Fibroblast of mammary gland (primary cell): ENCODE measurements around the gene GGN.

ENCODE experiments used
- DNase-seq: peaks from one replicate; pipeline ENCODE4 v3.0.0-alpha.2; 2010; ENCODE audit warnings: low read depth
- H3K4me3 ChIP-seq: 2 replicates; pipeline ENCODE4 v1.5.1; 2011; ENCODE audit warnings: low read depth, mild to moderate bottlenecking, low read length, moderate library complexity; ENCODE audit not compliant: control insufficient read depth
- CTCF ChIP-seq: conservative IDR thresholded peaks from 2 replicates; pipeline ENCODE4 v1.5.1; 2011; ENCODE audit warnings: low read depth, low read length, inconsistent platforms; ENCODE audit not compliant: control insufficient read depth, insufficient read depth

GGN gene

GRCh38 chr19:38392707-38393308, 5.0 kb upstream of the GGN start:
- peak; percentile 61 for DNase-seq
- no peak overlapping the region for H3K4me3 ChIP-seq
- TF ChIP-seq CTCF: no peak

- TF ChIP-seq CTCF: no peak
- no peak for DNase-seq
- no peak overlapping the region for H3K4me3 ChIP-seq
Observed at GRCh38 chr19:38391911-38392464, 4.2 kb upstream of the GGN start.

DNA sequence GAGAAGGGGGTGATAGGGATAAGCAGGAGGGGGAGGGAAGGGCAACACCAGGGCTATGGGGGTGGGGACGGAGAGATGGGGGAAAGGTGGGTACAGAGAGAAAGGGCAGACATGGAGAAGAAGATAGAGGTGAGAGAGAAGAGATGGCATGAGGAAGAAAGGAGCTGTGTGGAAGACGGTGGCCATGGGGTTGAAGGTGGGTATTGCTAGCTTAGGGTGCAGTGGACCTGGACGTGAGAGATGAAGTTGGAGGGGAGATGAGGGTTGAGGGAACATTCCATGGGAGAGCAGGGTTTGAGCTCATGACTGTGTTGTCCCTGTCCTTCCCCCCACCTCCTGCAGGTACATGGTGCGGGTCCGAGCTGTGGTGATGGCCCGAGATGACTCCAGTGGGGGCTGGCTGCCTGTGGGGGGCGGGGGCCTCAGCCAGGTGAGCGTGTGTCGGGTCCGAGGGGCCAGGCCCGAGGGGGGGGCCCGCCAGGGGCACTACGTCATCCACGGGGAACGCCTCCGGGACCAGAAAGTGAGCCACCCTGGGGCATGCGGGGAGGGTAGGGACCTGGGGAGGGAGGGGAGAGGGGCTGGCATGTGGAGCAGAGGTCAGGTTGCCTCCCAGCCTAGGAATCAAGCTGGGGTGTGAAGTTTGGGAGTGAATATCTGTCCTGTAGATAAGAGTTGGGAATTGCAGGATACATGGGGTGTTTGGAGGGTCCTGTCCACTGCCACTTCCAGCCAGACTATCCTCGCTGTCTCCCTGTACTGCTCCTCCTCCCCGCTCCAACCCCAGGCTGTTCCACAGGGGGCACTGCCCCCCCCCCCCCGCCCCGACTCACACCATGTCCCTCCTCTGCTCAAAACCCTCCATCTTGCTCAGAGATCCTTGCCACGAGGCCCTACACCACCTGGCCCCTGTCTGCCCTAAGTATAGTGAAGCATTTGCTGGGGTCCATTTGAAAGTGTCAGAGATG, 2.4 kb upstream of the GGN start:
- TF ChIP-seq CTCF: no peak
- no peak for DNase-seq
- H3K4me3 ChIP-seq: peak overlapping the region; percentile 85

DNA sequence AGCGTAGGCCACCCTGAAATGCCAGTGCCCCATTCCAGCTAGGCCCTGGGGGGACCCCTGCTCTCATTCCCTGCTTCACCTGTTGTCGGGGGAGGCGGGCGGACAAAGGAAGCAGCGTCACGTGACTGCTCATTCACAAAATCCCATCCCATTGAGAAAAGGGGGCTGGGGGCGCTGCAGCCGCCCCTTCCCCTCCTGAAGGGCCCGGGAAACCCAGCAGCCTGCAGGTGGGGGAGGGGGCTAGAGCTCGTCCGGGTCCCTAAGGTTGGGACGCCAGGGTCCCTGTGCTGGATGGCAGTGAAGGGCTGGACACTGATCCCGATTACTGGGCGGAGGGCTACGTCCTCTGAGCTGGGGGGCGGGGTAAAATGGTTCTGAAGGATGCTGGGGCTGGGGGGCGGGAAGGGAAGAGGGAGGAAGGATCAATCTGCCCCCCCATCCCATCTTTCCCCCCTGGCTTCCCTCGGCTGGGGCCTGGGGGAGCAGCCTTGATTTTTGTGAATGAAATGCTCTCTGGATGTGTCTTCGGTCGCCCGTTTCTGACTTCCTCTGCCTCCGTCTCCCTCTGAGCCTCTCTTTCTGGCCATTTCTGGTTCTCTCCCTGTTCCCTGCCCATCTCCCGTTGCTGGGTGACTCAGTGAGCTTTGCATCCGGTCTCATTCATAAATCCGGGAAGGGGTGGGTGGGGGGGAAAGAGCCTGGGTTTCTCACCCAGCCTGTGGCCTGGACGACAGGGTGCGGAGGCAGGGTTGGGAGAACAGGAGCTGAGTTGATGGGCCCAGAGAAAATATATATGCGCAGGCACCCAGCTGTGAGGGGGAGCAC, 1.5 kb upstream of the GGN start:
- TF ChIP-seq CTCF: no peak
- H3K4me3 ChIP-seq: peak overlapping the region; percentile 85
- DNase-seq: peak; percentile 81

- H3K4me3 ChIP-seq: peak within 1 kb of the TSS; percentile 85
- no peak for DNase-seq
- TF ChIP-seq CTCF: no peak
Observed at GRCh38 chr19:38388349-38389100, 691 bp upstream of the GGN start, which contains the start of gene SPRED3. Gene SPRED3, plus strand, starts transcription at chr19:38388697. Its CDS starts 1,606 bp downstream, at chr19:38390303.

DNA sequence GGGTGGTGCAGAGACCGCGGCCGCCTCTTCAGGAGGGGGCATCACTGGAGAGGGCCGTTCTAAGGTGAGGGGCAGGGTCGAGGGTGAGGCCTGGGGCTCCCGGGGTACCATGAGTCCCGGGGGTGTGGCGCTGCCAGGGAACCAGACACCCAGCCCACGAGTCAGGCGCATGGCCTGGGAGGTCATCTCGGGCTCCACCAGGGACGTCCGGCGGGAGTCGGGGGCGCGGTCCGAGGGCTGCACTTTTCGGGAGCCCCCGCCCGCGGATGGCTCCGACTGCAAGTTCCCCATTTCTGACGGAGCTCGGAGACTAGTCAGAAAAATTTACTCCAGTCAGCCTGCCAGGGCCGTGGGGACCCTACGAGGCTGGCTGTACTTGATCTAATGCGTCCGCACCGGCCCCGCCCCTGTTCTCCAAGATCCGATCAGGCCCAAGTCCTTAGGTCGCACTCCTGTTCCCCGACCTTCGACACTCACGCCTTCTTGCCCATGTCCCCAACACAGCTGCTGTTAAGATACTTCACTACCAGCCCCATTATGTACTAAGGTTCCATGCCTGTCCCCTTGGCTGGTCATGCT, 774 bp downstream of the GGN start:
- H3K4me3 ChIP-seq: peak overlapping the region; percentile 85
- no peak for TF ChIP-seq CTCF
- peak; percentile 23 for DNase-seq
